HFFc6 (cell line): ENCODE data around the gene GABRB1. TPM values are rescaled to one million over a fixed set of nuclear protein-coding genes. Genes with fewer than 3 reads are reported as not detected.
A peak's percentile ranks its signal among the peaks of the same experiment; 100 is the strongest.

Experiments used
- DNase-seq: peaks from one replicate; pipeline ENCODE4 v3.0.0-alpha.2; 2018
- H3K27ac Mint-ChIP-seq: 2 replicates; pipeline ENCODE4 v1.8.0; 2020; ENCODE audit warnings: mild to moderate bottlenecking, mixed read lengths
- H3K27me3 Mint-ChIP-seq: 2 replicates; pipeline ENCODE4 v1.8.0; 2021; ENCODE audit warnings: mild to moderate bottlenecking, moderate library complexity, mixed read lengths; ENCODE audit not compliant: insufficient read depth
- H3K36me3 Mint-ChIP-seq: 2 replicates; pipeline ENCODE4 v1.8.0; 2021; ENCODE audit warnings: low read depth, mixed read lengths
- H3K4me1 Mint-ChIP-seq: 2 replicates; pipeline ENCODE4 v1.8.0; 2020; ENCODE audit warnings: low read depth, mixed read lengths
- H3K4me3 Mint-ChIP-seq: 2 replicates; pipeline ENCODE4 v1.8.0; 2020; ENCODE audit warnings: mild to moderate bottlenecking, moderate library complexity, mixed read lengths
- H3K9me3 Mint-ChIP-seq: 2 replicates; pipeline ENCODE4 v1.8.0; 2020; ENCODE audit warnings: mild to moderate bottlenecking, mixed read lengths
- CTCF ChIP-seq: fragments of 200-600 bp; sonication (generic); IDR thresholded peaks from 2 replicates; pipeline ENCODE4 v1.5.0; 2021; ENCODE audit warnings: antibody characterized with exemption, mild to moderate bottlenecking
- total RNA-seq, 6 experiments: library from RNA; stranded (reverse); fragmentation: NEBNext Ultra II Directional; extraction: Animal tissue kit (Norgen Biotek cat#: 25700); gene quantifications; 2 replicates in 1 of 6; 3 replicates in 5 of 6; pipeline ENCODE4 v1.2.3, GENCODE V29; 2021

GABRB1 gene
- total RNA-seq, 6 experiments from 2014 or later: not detected

GRCh38 chr4:47071901-47072341 lies 40.6 kb downstream of the GABRB1 start:
- Mint-ChIP-seq H3K27ac (peak overlapping the region; percentile 44; the same call in 1 of the 2 replicates), H3K9me3 (no peaks in the 10 kb centered on the region), H3K4me3 (no peak overlapping the region), H3K4me1 (peaks cover 52% of the 10 kb centered on the region), H3K27me3 (peaks cover 6% of the 10 kb centered on the region; the same call in 1 of the 2 replicates), H3K36me3 (no peaks in the 10 kb centered on the region)
- no peak for DNase-seq
- no peak for TF ChIP-seq CTCF

GRCh38 chr4:47073647-47074046 lies 42.3 kb downstream of the GABRB1 start:
- Mint-ChIP-seq H3K36me3 (no peaks in the 10 kb centered on the region), H3K4me1 (peaks cover 52% of the 10 kb centered on the region), H3K4me3 (no peak overlapping the region), H3K9me3 (no peaks in the 10 kb centered on the region), H3K27me3 (peaks cover 6% of the 10 kb centered on the region; the same call in 1 of the 2 replicates), H3K27ac (no peak overlapping the region)
- no peak for TF ChIP-seq CTCF
- no peak for DNase-seq

- no peaks in the 10 kb centered on the region for H3K9me3 Mint-ChIP-seq
- TF ChIP-seq CTCF: no peak
- peaks cover 52% of the 10 kb centered on the region for H3K4me1 Mint-ChIP-seq
- no peak overlapping the region for H3K27ac Mint-ChIP-seq
- H3K36me3 Mint-ChIP-seq: no peaks in the 10 kb centered on the region
- peaks cover 3% of the 10 kb centered on the region; the same call in 1 of the 2 replicates for H3K27me3 Mint-ChIP-seq
- DNase-seq: no peak
- H3K4me3 Mint-ChIP-seq: peak overlapping the region; percentile 13; the same call in 1 of the 2 replicates
Observed at GRCh38 chr4:47074816-47075215, 43.4 kb downstream of the GABRB1 start.

- DNase-seq: no peak
- Mint-ChIP-seq H3K4me1 (peaks cover 52% of the 10 kb centered on the region), H3K27me3 (peaks cover 3% of the 10 kb centered on the region; the same call in 1 of the 2 replicates)
Observed at GRCh38 chr4:47075262-47075661, 43.9 kb downstream of the GABRB1 start.

GRCh38 chr4:47075919-47076318 lies 44.6 kb downstream of the GABRB1 start:
- H3K36me3 Mint-ChIP-seq: no peaks in the 10 kb centered on the region
- no peak for DNase-seq
- H3K9me3 Mint-ChIP-seq: no peaks in the 10 kb centered on the region
- H3K27ac Mint-ChIP-seq: no peak overlapping the region
- H3K4me3 Mint-ChIP-seq: no peak overlapping the region
- H3K4me1 Mint-ChIP-seq: peaks cover 50% of the 10 kb centered on the region
- H3K27me3 Mint-ChIP-seq: peaks cover 1% of the 10 kb centered on the region; the same call in 1 of the 2 replicates
- no peak for TF ChIP-seq CTCF

More at GRCh38 chr4:47075262-47075661, 43.9 kb downstream of the GABRB1 start:
- Mint-ChIP-seq H3K27ac (no peak overlapping the region), H3K4me3 (peak overlapping the region; percentile 13; the same call in 1 of the 2 replicates), H3K36me3 (no peaks in the 10 kb centered on the region), H3K9me3 (no peaks in the 10 kb centered on the region)
- TF ChIP-seq CTCF: no peak
